Measurements from ENCODE around the gene MROH8. TPM values are rescaled to one million over a fixed set of nuclear protein-coding genes. Genes with fewer than 3 reads are reported as not detected.

MROH8 gene
- total RNA-seq, 2 donors from 2014 or later, result 5.2 to 16.7 TPM

GRCh38 chr20:37108676-37109075 lies 70.7 kb downstream of the MROH8 start:
- Histone ChIP-seq H3K9me3 (no peaks in the 10 kb centered on the region), H3K27ac (no peak overlapping the region), H3K36me3 (no peaks in the 10 kb centered on the region), H3K27me3 (replicated peaks; ENCODE audit: insufficient read depth) (no peaks in the 10 kb centered on the region), H3K4me3 (no peak overlapping the region), H3K4me1 (replicated peaks) (no peaks in the 10 kb centered on the region)
- intact Hi-C loops (cut with DNase I), result no loop called here
- WGBS, result 86% methylated on average over 4 of the region's 4 CpGs
- TF ChIP-seq POLR2A (IDR thresholded peaks at IDR 0.05), result no peak
- TF ChIP-seq CTCF (IDR thresholded peaks at IDR 0.05), result no peak
- no peak for TF ChIP-seq POLR2AphosphoS5 (IDR thresholded peaks at IDR 0.05)
- DNase-seq (ENCODE audit: low spot score), result no peak

GRCh38 chr20:37102571-37102970 lies 76.8 kb downstream of the MROH8 start:
- H3K36me3 ChIP-seq, result no peaks in the 10 kb centered on the region
- DNase-seq (ENCODE audit: low spot score), result no peak

GRCh38 chr20:37096415-37097041 lies 82.8 kb downstream of the MROH8 start:
- Histone ChIP-seq H3K36me3 (no peaks in the 10 kb centered on the region), H3K4me1 (replicated peaks) (no peaks in the 10 kb centered on the region), H3K27me3 (replicated peaks; ENCODE audit: insufficient read depth) (no peaks in the 10 kb centered on the region), H3K4me3 (peak overlapping the region; percentile 67 to 75), H3K27ac (peak overlapping the region; percentile 59 to 64), H3K9me3 (no peaks in the 10 kb centered on the region)
- no peak for DNase-seq (ENCODE audit: low spot score)
- intact Hi-C loops (cut with DNase I), result no loop called here
- 74% methylated on average over 11 of the region's 11 CpGs for WGBS
- no peak for TF ChIP-seq POLR2A (IDR thresholded peaks at IDR 0.05)
- TF ChIP-seq CTCF (IDR thresholded peaks at IDR 0.05), result peak in 1 of 4 experiments; percentile 2
- no peak for TF ChIP-seq POLR2AphosphoS5 (IDR thresholded peaks at IDR 0.05)

More at GRCh38 chr20:37102571-37102970, 76.8 kb downstream of the MROH8 start:
- Histone ChIP-seq H3K4me3 (no peak overlapping the region), H3K27me3 (replicated peaks; ENCODE audit: insufficient read depth) (no peaks in the 10 kb centered on the region), H3K9me3 (no peaks in the 10 kb centered on the region), H3K4me1 (replicated peaks) (no peaks in the 10 kb centered on the region), H3K27ac (no peak overlapping the region)
- intact Hi-C loops (cut with DNase I), result no loop called here
- TF ChIP-seq CTCF (IDR thresholded peaks at IDR 0.05), result no peak
- no peak for TF ChIP-seq POLR2AphosphoS5 (IDR thresholded peaks at IDR 0.05)
- TF ChIP-seq POLR2A (IDR thresholded peaks at IDR 0.05), result no peak
- WGBS, result 92% methylated on average over 6 of the region's 6 CpGs

- Histone ChIP-seq H3K4me1 (replicated peaks) (no peaks in the 10 kb centered on the region), H3K9me3 (no peaks in the 10 kb centered on the region), H3K27me3 (replicated peaks; ENCODE audit: insufficient read depth) (no peaks in the 10 kb centered on the region), H3K4me3 (peak within 1 kb of the TSS; percentile 67 to 75), H3K36me3 (no peaks in the 10 kb centered on the region), H3K27ac (peak within 1 kb of the TSS; percentile 59 to 64)
- intact Hi-C loops (cut with DNase I), result no loop called here
- TF ChIP-seq POLR2AphosphoS5 (IDR thresholded peaks at IDR 0.05), result peak; percentile 90
- peak; percentile 41 for TF ChIP-seq POLR2A (IDR thresholded peaks at IDR 0.05)
- peak in 3 of 4 experiments; percentile 39 to 52 (median 45) for TF ChIP-seq CTCF (IDR thresholded peaks at IDR 0.05)
- DNase-seq (ENCODE audit: low spot score), result peak; percentile 78
- WGBS, result under 1% methylated on average over 51 of the region's 58 CpGs
These were observed 83.5 kb downstream of the MROH8 start, which contains the start of gene RBL1 for GRCh38 chr20:37095599-37096414. RBL1 (minus strand) TSS chr20:37095997; CDS start chr20:37095928, 69 bp downstream.
